Type B pancreatic cell (in vitro differentiated cells): ENCODE measurements around the gene ICE2. TPM values are rescaled to one million over a fixed set of nuclear protein-coding genes. Genes with fewer than 3 reads are reported as not detected.

ENCODE experiments used
- DNase-seq: peaks from one replicate; pipeline ENCODE4 v3.0.0; 2021; ENCODE audit warnings: mixed read lengths; ENCODE audit not compliant: unreplicated experiment; ENCODE audit errors: extremely low spot score
- H3K27ac Mint-ChIP-seq: 2 replicates; pipeline ENCODE4 v1.8.0; 2021; ENCODE audit warnings: mild to moderate bottlenecking, mixed read lengths
- H3K27me3 Mint-ChIP-seq: 2 replicates; pipeline ENCODE4 v1.8.0; 2021; ENCODE audit warnings: mixed read lengths
- H3K36me3 Mint-ChIP-seq: 2 replicates; pipeline ENCODE4 v1.8.0; 2021; ENCODE audit warnings: mixed read lengths
- H3K4me1 Mint-ChIP-seq: one replicate; pipeline ENCODE4 v1.8.0; 2021; ENCODE audit warnings: mixed read lengths; ENCODE audit not compliant: unreplicated experiment
- H3K4me3 Mint-ChIP-seq: 2 replicates; pipeline ENCODE4 v1.8.0; 2021; ENCODE audit warnings: mild to moderate bottlenecking, mixed read lengths
- H3K9me3 Mint-ChIP-seq: 2 replicates; pipeline ENCODE4 v1.8.0; 2021; ENCODE audit warnings: mixed read lengths
- total RNA-seq: library from RNA; stranded (reverse); gene quantifications from 2 replicates; pipeline ENCODE4 v1.2.1, GENCODE V29; 2021; ENCODE audit warnings: low replicate concordance
- TF ChIP-seq, protein P1 (sequence below): fragments of 200-600 bp; sonication (generic); conservative IDR thresholded peaks from 2 replicates; pipeline ENCODE4 v1.5.0; 2021; ENCODE audit warnings: antibody characterized with exemption, mild to moderate bottlenecking

The ICE2 gene
- total RNA-seq, 1 donor from 2014 or later: 67.1 TPM

GRCh38 chr15:60494108-60494507, 15.2 kb upstream of the ICE2 start:
- Mint-ChIP-seq H3K27ac (no peak overlapping the region), H3K4me3 (no peak overlapping the region), H3K27me3 (no peaks in the 10 kb centered on the region), H3K9me3 (no peaks in the 10 kb centered on the region), H3K4me1 (no peaks in the 10 kb centered on the region), H3K36me3 (peaks cover 4% of the 10 kb centered on the region)
- no peak for DNase-seq
- TF ChIP-seq, protein P1, sequence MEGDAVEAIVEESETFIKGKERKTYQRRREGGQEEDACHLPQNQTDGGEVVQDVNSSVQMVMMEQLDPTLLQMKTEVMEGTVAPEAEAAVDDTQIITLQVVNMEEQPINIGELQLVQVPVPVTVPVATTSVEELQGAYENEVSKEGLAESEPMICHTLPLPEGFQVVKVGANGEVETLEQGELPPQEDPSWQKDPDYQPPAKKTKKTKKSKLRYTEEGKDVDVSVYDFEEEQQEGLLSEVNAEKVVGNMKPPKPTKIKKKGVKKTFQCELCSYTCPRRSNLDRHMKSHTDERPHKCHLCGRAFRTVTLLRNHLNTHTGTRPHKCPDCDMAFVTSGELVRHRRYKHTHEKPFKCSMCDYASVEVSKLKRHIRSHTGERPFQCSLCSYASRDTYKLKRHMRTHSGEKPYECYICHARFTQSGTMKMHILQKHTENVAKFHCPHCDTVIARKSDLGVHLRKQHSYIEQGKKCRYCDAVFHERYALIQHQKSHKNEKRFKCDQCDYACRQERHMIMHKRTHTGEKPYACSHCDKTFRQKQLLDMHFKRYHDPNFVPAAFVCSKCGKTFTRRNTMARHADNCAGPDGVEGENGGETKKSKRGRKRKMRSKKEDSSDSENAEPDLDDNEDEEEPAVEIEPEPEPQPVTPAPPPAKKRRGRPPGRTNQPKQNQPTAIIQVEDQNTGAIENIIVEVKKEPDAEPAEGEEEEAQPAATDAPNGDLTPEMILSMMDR: no peak

- H3K4me3 Mint-ChIP-seq: no peak overlapping the region
- no peak overlapping the region for H3K27ac Mint-ChIP-seq
- no peaks in the 10 kb centered on the region for H3K27me3 Mint-ChIP-seq
- TF ChIP-seq, protein P1: no peak
- no peaks in the 10 kb centered on the region for H3K4me1 Mint-ChIP-seq
- no peak for DNase-seq
- peaks cover 4% of the 10 kb centered on the region for H3K36me3 Mint-ChIP-seq
- H3K9me3 Mint-ChIP-seq: no peaks in the 10 kb centered on the region
Observed at GRCh38 chr15:60493166-60493565, 14.2 kb upstream of the ICE2 start.

DNA sequence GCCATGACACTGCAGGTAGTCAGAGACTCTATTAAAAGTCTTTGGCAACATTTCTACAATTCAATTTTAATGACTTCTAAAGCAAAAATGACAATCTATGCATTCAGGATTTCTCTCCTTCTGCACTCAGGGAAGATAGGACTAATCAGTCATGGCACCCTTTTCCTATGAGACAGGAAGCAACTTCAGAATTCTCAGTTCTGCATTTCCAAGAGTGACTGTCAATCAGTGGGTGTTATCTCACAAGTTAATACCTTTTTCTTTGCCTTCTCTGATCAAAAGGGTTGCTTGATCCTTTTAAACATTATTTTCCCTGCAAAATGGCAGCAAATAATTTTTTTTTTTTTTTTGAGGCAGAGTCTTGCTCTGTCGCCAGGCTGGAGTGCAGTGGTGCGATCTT, 7.8 kb upstream of the ICE2 start:
- no peak overlapping the region for H3K27ac Mint-ChIP-seq
- no peak for DNase-seq
- H3K36me3 Mint-ChIP-seq: no peaks in the 10 kb centered on the region
- TF ChIP-seq, protein P1: no peak
- H3K4me1 Mint-ChIP-seq: no peaks in the 10 kb centered on the region
- H3K27me3 Mint-ChIP-seq: no peaks in the 10 kb centered on the region
- no peak overlapping the region for H3K4me3 Mint-ChIP-seq
- no peaks in the 10 kb centered on the region for H3K9me3 Mint-ChIP-seq

GRCh38 chr15:60485365-60486055, 6.6 kb upstream of the ICE2 start:
- H3K36me3 Mint-ChIP-seq: no peaks in the 10 kb centered on the region
- H3K9me3 Mint-ChIP-seq: no peaks in the 10 kb centered on the region
- DNase-seq: no peak
- H3K27me3 Mint-ChIP-seq: no peaks in the 10 kb centered on the region
- H3K27ac Mint-ChIP-seq: no peak overlapping the region
- H3K4me3 Mint-ChIP-seq: no peak overlapping the region
- no peaks in the 10 kb centered on the region for H3K4me1 Mint-ChIP-seq
- TF ChIP-seq, protein P1: no peak

GRCh38 chr15:60483042-60483441, 4.1 kb upstream of the ICE2 start:
- Mint-ChIP-seq H3K4me3 (no peak overlapping the region), H3K4me1 (peaks cover 15% of the 10 kb centered on the region), H3K27me3 (no peaks in the 10 kb centered on the region), H3K9me3 (no peaks in the 10 kb centered on the region), H3K36me3 (no peaks in the 10 kb centered on the region), H3K27ac (no peak overlapping the region)
- TF ChIP-seq, protein P1: no peak
- DNase-seq: no peak
